GM18508 (cell line): ENCODE data around the gene HAPSTR1.
"Not testable (repeated sequence)": the region's sequence is repeated elsewhere in the genome, so short reads cannot be mapped to it uniquely, and the experiment has no call there.

Experiments used
- ATAC-seq: cut with Tn5 transposase; IDR thresholded peaks from one replicate; pipeline ENCODE4 v1.9.1; 2021; ENCODE audit warnings: moderate number of reproducible peaks; ENCODE audit not compliant: insufficient read depth, unreplicated experiment

Gene HAPSTR1

GRCh38 chr16:9070254-9070653 is 21.2 kb upstream of the HAPSTR1 start:
- no peak for ATAC-seq

DNA sequence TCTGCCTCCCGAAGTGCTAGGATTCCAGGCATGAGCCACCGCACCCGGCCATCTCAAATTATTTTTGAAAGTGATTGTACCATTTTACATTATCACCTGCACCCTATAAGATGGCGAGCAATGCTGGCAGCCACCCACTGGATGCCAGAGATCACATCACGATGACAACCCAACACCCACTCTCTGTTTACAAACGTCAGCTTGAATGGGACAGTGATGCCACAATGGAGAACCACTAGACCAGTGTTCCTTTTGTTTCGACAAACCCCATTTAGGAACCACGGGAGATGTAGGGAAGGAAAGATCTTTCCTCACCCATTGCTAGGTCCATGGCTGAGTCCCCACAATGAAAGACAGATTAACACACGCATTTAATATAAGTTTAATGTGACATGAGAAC is 20.1 kb upstream of the HAPSTR1 start:
- ATAC-seq, result no peak

DNA sequence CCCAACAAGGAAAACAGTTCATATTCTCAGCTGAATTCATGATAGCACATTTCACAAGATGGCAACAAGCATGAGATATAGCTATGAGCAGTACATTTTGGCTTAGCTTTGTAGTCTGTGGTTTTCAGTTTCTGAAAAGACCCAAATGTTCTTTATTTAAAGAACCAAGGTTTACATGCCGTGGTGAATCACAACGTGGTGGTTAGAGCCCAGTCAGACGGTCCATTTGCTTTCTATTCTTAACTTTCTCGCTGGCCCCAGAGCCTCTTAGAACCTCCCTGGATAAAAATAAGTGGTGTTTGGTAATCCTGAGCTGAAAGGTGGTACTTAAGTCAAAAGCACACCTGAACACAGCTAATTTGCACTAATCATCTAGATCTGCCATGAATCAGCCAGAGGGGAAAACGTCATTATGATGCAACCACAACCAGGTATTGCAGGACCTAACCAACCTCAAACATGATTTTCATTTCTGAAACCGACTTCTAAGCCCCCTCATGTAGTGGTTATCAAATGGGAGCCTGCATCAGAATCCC is 18.6 kb upstream of the HAPSTR1 start:
- ATAC-seq, result no peak

DNA sequence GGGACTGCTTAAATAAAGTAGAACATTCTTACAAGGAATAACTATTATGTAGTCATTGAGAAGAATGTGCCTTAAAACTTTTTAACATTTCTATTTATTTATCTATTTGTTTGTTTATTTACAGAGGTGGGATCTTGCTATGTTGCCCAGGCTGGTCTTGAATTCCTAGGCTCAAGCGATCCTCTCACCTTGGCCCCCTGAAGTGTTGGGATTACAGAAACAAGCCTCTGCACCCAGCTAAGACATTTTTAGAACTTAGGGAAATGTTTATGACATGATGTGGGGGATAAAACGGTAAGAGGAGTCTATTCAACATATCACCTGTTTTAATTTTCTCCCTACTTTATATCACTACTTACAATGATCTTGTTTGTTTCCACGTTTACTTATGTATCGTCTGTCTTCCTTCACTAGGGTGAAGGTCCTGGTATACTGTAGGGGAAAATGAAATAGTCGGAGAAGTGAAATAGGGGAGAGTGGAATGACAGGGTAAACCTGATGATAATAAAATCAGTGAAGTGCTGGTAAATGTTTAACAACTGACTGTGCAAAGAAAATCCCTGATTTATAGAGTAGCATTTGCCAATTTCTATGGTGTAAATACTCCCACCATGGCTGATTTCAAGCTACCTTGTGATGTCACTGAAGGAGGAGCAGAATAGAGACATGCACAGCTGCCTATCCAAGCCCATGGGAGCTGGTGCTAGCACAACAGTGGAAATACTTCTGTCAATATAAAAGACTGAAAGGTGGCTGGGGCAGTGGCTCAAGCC is 16.0 kb upstream of the HAPSTR1 start:
- ATAC-seq, result no peak

- no peak for ATAC-seq
Observed at GRCh38 chr16:9077091-9077809, 14.2 kb upstream of the HAPSTR1 start.

DNA sequence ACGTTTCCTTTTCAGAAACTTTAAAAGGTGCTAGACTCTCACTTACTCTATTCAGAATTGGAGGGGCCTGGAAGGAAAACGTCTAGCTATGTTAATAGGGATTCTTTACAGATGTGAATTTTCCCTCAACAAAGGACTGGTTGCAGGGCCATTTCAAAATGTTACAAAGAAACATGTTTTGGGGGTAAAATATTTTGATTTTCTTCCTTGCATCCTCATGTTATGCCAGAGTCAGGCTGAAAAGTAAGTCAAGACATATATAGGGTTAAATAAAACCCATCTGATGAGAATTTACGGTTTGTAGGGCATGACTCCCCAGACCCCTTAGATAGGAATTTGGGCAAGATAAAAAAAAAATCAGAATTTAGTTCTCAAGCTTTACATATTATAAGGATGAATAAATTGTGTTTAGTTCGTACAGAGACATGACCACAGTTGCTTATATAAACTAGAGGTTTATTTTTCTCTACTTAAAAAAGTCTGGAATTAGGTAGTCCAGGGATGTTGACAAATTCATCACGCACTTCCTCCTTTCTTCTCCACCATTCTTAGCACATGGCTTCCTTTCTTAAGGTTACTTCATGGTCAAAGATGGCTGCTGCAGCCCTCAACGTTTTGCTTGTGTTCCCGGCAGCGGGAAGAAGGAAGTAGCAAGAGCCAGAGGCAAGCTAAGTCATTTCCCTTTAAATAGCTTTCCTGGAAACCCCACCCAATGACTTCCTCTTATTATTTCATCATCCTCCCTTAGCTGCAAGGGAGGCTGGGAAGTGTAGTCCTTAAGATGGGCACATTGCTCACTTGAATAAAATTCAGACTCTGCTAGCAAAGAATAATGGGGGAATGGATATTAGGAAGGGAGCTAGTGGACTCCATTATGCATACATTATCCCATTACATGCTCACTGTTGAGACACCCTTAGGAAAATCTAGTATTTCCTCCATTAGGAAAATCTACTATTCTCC is 12.7 kb upstream of the HAPSTR1 start:
- ATAC-seq, result not testable (repeated sequence)

DNA sequence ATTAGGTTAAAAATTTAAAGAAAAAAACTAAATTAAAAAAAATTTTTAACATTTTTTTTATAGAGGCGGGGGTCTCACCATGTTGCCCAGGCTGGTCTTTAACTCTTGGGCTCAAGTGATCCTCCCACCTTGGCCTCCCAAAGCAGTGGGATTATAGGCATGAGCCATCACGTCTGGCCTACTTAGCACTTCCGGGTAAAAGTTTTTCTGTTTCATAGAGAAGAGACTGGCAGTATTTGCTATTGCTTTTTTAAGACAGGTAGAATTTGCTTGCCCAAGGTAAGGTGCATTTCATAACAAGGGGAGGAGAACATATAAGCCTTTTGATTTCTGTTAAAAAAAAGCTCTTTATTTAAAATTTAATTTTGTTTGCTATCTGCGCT is 12.0 kb upstream of the HAPSTR1 start:
- ATAC-seq, result no peak

GRCh38 chr16:9081158-9081557 is 10.3 kb upstream of the HAPSTR1 start:
- no peak for ATAC-seq

GRCh38 chr16:9081843-9082242 is 9.6 kb upstream of the HAPSTR1 start:
- ATAC-seq, result no peak

- no peak for ATAC-seq
Observed at GRCh38 chr16:9082422-9082821, 9.0 kb upstream of the HAPSTR1 start.

GRCh38 chr16:9087733-9088132 is 3.7 kb upstream of the HAPSTR1 start:
- not testable (repeated sequence) for ATAC-seq

DNA sequence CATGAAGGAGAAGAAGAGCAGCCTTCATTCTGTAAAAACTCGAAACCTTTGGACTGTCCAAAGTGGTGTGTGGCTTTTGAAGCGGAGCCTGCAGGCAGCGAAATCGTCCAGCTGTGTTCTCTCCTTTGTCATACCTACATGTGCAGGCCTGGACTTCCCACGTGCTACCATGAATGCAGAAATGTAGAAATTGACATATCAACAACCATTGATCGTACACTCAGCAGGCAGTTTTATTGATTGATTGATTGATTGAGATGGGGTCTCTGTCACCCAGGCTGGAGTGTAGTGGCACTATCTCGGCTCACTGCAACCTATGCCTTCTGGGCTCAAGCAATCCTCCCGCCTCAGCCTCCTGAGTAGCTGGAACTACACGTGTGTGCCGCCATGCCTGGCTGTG is 2.6 kb upstream of the HAPSTR1 start:
- no peak for ATAC-seq

- no peak for ATAC-seq
Observed at GRCh38 chr16:9089660-9090059, 1.8 kb upstream of the HAPSTR1 start.

DNA sequence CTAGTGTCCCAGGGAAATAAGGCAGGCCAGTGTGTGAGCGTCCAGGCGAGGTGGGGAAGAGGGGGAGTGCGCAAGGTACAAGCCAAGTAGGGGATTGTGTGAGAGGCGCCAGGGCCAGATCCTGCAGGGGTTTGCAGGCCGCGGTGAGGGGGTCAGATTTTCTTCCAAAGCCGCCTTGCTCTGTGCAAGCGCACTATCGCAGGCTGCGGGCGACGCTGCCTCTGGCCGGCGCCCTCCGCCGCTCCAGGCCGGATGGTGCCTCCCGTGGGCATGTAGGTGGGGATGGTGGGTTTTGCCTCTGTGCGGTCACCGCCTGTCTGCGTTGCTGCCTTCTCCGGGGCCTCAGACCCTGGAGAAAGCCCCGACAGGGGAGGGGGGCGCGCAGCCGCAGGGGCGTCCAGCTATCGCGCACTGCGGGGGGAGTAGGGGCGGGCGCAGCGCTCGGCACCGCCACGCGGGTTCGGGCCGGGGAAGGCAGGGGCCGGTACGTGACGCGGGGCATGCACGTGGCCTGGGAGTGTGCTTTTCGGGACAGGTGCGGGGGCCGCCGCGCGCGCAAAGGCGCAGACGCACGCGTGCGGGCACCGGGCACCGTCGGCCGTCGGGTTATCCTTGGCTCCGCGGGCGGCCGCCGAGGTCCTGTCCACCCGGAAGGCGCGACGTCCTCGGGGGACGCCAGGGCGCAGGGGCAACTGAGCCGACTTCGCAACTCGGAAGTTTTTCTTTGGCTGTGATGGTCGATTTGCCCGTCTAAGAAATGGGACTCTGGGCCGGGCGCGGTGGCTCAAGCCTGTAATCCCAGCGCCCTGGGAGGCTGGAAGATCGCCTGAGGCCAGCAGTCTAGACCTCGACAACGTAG is 1.1 kb upstream of the HAPSTR1 start:
- ATAC-seq, result no peak

DNA sequence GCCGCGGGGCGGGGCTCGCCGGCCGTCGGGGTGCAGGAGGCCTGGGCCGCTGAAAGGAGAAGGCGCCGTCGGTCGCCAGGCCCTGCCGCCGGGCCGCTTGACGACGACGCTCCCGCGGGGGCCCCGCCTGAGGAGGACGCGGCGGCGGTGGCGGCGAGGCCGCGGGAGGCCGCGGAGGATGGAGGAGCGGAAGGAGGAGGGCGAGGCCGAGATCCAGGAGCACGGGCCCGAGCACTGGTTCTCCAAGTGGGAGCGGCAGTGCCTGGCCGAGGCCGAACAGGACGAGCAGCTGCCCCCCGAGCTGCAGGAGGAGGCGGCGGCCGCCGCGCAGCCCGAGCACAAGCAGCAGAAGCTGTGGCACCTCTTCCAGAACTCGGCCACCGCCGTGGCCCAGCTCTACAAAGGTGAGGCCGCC is 430 bp downstream of the HAPSTR1 start:
- peak; percentile 10 for ATAC-seq

- ATAC-seq, result no peak
Observed at GRCh38 chr16:9092282-9092977, 986 bp downstream of the HAPSTR1 start.

GRCh38 chr16:9092978-9093344 is 1.5 kb downstream of the HAPSTR1 start:
- no peak for ATAC-seq

DNA sequence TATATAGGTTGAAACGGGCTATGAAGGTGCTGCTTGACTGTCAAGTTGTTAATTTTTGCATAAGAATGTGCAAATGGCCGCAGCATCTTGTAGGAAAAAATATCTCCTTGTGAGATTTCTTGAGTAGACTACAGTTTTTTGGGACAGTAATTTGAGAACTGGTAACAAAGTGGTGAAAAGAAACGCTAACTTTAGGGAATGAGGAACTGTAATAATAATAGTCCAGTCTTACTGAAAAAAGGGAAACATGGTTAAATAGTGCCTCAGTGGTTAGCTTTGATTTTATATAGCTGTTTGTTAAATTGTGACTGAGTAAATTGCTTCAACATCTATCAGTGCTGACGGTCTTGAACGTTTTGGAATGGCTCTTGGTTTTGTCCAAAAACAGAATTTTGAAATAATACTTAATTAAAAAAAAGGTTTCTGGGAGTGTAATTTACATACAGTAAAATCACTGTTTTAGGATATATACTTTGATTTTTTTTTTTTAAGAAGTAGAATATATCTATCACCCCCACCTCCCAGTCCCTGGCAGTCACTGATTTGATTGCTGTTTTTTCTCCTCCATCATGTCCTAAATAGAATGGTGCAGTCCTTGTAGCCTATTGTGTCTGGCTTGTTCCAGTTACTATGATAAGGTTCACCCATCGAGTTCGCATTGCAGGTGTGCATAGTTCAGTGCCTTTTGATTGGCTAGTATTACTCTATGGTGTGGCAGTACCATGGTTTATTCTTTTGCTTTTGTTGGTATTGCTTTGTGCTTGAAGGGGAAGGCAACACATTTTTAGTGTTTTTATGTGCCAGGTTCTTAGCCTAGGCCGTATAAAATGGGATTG is 2.8 kb downstream of the HAPSTR1 start:
- ATAC-seq, result no peak
